BE2C (cell line): ENCODE results near the gene ACYP1.
A peak's percentile ranks its signal among the peaks of the same experiment; 100 is the strongest.
"Not testable (repeated sequence)": the region's sequence is repeated elsewhere in the genome, so short reads cannot be mapped to it uniquely, and the experiment has no call there.

ENCODE experiments used
- DNase-seq: peaks from one replicate; pipeline ENCODE4 v3.0.0-alpha.2; 2020
- H3K27me3 ChIP-seq: fragments of 250-450 bp; sonication (Bioruptor Pico); 2 replicates; pipeline ENCODE4 v1.5.1; 2020; ENCODE audit warnings: mild to moderate bottlenecking
- H3K36me3 ChIP-seq: fragments of 250-450 bp; sonication (Bioruptor Pico); 2 replicates; pipeline ENCODE4 v1.5.1; 2020; ENCODE audit warnings: mild to moderate bottlenecking
- H3K4me1 ChIP-seq: fragments of 250-450 bp; sonication (Bioruptor Pico); 2 replicates; pipeline ENCODE4 v1.5.1; 2020
- H3K4me3 ChIP-seq: 2 replicates; pipeline ENCODE4 v1.5.1; 2011; ENCODE audit warnings: low read depth, low read length
- H3K9me3 ChIP-seq: fragments of 250-450 bp; sonication (Bioruptor Pico); 2 replicates; pipeline ENCODE4 v1.5.1; 2020
- CTCF ChIP-seq: IDR thresholded peaks from 2 replicates; pipeline ENCODE4 v1.5.1; 2012; ENCODE audit warnings: mild to moderate bottlenecking, low read depth, low read length

The ACYP1 gene

DNA sequence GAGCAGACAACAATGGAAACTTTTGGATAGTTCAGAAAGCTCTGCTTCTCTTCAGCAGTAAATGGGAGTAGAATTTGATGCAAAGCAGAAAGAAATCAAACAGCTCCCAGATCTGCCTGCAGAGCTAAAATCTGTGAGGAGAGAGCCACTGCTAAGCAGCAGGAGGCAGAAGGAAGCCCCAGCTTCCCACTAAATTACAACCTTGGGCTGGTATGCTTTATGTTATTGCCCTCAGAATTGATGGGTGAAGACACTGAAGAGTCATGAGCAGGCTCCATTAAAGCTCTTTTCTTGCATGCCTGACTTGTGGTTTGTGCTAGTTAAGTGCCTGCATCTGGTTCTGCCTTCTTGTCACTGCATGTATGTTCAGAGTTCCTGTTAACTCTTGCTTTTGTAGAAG lies 14.0 kb upstream of the ACYP1 start:
- Histone ChIP-seq H3K36me3 (peaks cover 3% of the 10 kb centered on the region), H3K4me3 (no peak overlapping the region), H3K4me1 (no peaks in the 10 kb centered on the region), H3K27me3 (no peaks in the 10 kb centered on the region), H3K9me3 (no peaks in the 10 kb centered on the region)
- no peak for TF ChIP-seq CTCF
- no peak for DNase-seq

DNA sequence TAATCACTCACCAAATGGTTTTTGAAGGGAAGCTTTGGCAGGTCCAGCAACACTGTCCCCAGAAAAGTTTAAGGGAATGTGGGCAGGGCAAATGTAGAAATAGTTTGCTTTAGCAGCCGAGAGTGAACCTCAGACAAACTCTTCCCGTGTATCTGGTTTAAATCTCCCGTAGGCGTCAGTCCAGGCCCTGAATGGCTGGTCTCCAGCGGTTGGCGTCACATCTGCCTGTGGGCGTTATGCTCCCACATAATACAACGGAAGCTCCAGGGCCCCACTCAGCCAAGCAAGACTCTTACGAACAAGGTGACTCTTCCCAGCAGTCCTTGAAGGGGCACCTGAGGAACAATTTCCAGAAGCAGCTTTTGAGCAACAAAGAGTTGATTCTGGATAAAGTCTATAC lies 6.6 kb upstream of the ACYP1 start:
- no peak for DNase-seq
- H3K4me1 ChIP-seq = peaks cover 3% of the 10 kb centered on the region
- H3K9me3 ChIP-seq = no peaks in the 10 kb centered on the region
- H3K36me3 ChIP-seq = no peaks in the 10 kb centered on the region
- no peaks in the 10 kb centered on the region for H3K27me3 ChIP-seq
- no peak for TF ChIP-seq CTCF
- H3K4me3 ChIP-seq = no peak overlapping the region

DNA sequence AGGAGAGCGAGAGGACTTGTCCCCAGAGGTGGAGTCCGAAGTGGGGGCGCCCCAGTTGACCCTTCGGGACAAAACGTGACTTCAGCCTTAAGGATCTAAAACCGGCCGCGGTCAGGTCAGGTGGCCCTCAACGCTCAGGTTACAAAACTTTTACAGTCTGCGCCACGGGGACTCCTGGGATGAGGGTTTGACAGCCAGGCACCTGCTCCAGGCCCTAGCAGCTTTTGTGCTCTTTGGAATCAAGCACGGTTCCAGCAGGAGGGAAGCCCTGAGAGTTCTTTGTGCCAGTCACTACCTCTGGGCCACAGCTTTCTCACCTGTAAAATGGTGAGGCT lies 6.0 kb upstream of the ACYP1 start:
- no peaks in the 10 kb centered on the region for H3K27me3 ChIP-seq
- H3K4me3 ChIP-seq = peak overlapping the region; percentile 80
- no peak for DNase-seq
- H3K9me3 ChIP-seq = no peaks in the 10 kb centered on the region
- peaks cover 3% of the 10 kb centered on the region for H3K4me1 ChIP-seq
- TF ChIP-seq CTCF = no peak
- no peaks in the 10 kb centered on the region for H3K36me3 ChIP-seq

DNA sequence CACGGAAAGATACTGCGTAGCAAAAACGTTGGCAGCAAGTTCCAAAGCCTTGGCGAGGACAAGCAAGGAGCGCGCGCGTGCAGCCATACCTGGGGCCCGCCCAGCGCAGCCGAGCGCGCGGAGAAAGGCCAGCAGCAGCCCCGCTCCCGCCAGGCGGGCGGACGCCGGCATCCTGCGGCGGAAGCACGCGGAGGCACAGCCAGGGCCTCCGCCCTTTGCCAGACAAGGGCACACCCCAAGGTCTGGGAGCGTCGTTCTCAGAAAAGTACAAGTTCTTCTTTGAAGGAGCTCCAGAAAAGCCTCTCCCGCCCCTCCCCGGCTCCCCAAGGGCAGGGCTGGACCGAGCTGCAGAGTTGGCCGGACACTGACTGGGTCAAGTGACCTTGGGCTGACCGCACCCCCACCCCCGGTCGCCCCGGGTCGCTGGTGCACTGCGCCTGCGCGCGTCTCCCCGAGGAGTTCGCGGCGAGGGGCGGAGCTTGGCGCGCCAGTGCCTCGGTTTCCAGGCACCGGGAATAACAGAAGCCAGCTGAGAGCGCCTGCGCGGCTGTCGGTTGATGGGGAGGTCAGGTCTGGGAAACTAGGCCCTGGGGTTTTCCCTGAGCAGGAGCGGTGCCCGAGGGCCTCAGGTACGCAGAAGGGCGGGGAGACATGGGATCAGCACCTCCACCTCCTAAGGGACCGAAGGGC lies 5.4 kb upstream of the ACYP1 start, which contains the start of gene ZC2HC1C:
TSS of gene ZC2HC1C (plus strand) at position 521 of the 690 bp plus-strand sequence. CDS start 933 bp downstream, outside the sequence.
- Histone ChIP-seq H3K4me3 (peak within 1 kb of the TSS; percentile 80), H3K9me3 (no peaks in the 10 kb centered on the region), H3K27me3 (no peaks in the 10 kb centered on the region), H3K36me3 (no peaks in the 10 kb centered on the region), H3K4me1 (peaks cover 3% of the 10 kb centered on the region)
- TF ChIP-seq CTCF = no peak
- DNase-seq = peak; percentile 95

DNA sequence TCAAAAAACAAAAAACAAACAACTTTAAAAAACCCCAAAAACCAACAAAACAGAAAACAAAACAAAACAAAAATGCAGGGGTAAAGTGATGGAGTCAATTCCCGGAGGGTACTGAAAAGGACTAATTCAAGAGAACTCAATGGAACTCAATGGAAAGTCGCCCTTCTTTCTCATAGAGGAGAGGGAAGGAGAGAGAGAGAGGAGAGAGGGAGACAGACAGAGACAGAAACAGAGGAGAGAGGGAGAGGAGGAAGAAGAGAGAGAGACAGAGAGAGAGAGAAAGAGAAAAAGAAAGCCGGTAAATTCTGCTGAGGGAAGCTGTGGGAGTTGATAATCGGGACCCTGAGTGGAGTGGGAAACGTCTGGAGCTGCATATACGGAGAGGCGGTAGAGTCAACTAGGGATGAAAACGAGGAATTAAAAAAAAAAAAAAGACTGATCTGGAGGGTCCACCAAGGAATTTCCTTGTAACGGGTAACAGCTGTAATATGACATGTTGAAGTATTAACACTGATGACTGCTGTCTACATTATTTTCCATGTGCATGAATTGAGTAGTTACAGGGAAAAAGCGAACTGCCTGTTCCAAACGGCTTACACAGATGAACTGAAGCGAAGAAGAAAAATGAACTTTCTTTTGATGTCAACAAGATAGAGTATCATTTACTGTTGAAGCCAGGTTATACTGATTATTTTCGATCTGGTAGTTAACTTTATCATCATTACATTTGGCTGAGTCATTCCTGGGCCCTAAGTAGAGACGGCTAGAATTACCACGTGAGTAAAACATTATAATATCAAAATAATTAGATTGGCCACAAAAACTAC lies 4.7 kb upstream of the ACYP1 start:
- DNase-seq = no peak
- peak overlapping the region; percentile 80 for H3K4me3 ChIP-seq
- no peak for TF ChIP-seq CTCF
- H3K27me3 ChIP-seq = no peaks in the 10 kb centered on the region
- H3K4me1 ChIP-seq = peaks cover 3% of the 10 kb centered on the region
- H3K9me3 ChIP-seq = no peaks in the 10 kb centered on the region
- no peaks in the 10 kb centered on the region for H3K36me3 ChIP-seq

GRCh38 chr14:75067765-75068164 lies 3.9 kb upstream of the ACYP1 start:
- H3K4me3 ChIP-seq = peak overlapping the region; percentile 80
- H3K27me3 ChIP-seq, H3K9me3 ChIP-seq, H3K4me1 ChIP-seq, DNase-seq, H3K36me3 ChIP-seq: not testable (repeated sequence)
